Non-pigmented ciliary epithelial cell (primary cell): ENCODE measurements around the gene ABCA13.

ENCODE experiments used
- DNase-seq: peaks from one replicate; pipeline ENCODE4 v3.0.0-alpha.2; 2010; ENCODE audit warnings: low read depth

ABCA13 gene

GRCh38 chr7:48522692-48523091 is 351.4 kb downstream of the ABCA13 start:
- DNase-seq: no peak

- DNase-seq: no peak
Observed at GRCh38 chr7:48525736-48526732, 354.8 kb downstream of the ABCA13 start.

- DNase-seq: no peak
Observed at GRCh38 chr7:48528646-48529045, 357.4 kb downstream of the ABCA13 start.

- DNase-seq: no peak
Observed at GRCh38 chr7:48537561-48537960, 366.3 kb downstream of the ABCA13 start.

GRCh38 chr7:48540746-48541145 is 369.5 kb downstream of the ABCA13 start:
- DNase-seq: no peak

DNA sequence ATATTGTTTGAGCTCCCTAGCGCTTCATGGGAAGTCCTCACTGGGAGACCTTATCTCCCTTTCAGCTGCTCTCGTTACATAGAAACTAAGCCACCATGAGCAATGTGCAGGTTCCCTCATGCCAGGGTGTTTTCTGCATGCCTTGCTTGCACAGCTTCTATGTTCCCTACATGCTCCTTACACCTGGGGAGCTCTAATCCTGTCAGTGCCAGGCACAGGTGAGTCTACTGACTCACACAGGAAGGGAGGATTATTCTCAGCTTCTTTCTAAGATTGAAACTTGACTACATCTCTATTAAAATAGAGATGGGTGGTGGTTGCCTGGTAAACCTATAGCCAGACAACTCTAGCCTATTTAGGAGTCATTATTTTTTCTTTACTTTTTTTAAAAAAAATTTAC is 377.4 kb downstream of the ABCA13 start:
- DNase-seq: no peak

DNA sequence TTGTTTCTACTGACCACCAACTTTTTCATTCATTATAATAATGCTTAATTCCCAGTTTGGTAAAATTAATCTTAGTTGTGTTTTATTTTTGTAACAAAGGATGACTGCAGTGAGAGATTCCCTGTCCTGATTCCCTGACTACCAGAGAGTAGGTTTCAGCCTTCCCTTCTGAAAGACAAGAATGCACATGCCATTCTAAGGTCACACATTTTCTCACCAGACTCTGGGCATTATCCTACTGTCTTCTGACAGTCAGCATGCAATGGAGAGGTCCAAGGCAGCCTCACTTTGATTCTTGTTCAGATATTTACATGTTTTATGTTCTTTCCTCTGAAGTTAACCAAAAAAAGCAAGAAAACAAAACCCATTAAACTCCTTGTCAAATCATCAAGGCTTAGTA is 380.4 kb downstream of the ABCA13 start:
- no peak for DNase-seq

GRCh38 chr7:48563334-48563733 is 392.1 kb downstream of the ABCA13 start:
- no peak for DNase-seq

- no peak for DNase-seq
Observed at GRCh38 chr7:48575516-48575915, 404.3 kb downstream of the ABCA13 start.

DNA sequence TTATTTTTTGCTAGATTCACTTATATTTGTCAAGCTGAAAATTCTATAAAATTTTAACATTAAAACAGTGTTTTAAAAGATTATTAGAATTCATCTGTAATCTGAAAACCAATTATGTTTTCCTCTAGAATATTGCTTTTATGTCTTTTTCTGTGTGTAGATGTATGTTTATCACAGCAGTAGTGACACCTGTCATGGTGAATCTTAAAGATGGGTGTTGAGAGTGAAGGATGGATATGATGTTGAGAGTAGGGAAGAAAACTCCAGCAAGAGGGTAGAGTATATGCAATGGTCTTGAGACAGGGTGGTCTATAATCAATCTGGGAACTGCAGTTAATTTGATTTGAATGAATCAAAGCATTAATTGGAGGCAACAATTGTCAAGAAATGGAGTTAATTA is 416.2 kb downstream of the ABCA13 start:
- DNase-seq: no peak

DNA sequence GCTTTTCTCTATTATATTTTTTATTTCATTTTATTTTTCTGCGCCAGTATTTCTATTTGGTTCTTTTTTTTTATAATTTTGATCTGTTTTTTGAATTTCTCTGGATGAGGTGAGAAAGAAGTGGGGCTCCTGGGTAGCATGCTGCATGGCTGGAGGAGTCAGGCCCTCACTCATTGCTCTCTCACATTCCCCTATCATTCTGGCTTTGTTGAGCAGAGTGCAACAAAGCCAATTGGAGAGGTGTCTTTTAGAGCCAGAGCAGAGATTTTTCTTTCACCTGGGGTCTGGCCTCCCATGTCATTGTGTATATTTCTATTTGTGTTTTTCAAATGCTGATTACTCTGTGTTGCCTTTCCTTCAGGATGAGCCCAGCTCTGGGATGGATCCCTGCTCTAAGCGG is 423.1 kb downstream of the ABCA13 start:
- DNase-seq: no peak

DNA sequence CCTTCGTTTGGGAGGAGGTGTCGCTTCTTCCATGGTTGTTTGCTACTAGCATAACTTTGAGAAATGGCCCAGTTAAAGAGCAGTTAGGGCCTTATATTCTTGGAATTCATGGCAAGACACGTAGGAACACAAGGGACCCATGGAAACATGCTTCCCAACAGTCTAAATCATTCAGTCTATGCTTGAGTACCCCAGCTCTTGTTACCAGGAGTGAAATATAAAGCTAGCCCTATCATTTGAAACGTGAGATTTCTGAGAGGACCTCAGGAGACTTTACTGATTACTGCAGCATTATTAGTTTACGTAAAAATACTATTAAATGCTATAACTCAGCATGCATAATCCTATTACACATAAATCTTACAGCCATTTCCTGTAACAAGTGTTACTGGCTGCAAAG is 424.5 kb downstream of the ABCA13 start:
- DNase-seq: no peak

GRCh38 chr7:48610705-48611104 is 439.4 kb downstream of the ABCA13 start:
- DNase-seq: no peak

DNA sequence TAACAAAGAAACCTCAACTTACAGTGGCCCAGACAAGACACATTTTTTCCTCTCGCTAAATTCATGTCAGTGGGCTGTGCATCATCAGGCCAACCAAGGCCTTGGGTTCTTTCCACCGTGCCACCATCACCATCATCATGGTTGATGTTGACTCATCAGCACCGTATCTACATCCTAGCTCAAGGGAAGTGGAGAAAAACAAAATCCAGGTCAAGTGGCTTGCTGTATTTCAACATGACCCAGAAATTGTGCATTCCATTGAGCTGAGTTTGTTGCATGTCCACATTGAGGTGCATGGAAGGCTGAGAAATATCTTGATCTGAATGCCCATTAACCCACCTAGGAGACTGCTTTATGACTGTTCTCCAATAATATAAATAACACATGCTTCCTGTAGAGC is 440.7 kb downstream of the ABCA13 start:
- DNase-seq: peak; percentile 36

DNA sequence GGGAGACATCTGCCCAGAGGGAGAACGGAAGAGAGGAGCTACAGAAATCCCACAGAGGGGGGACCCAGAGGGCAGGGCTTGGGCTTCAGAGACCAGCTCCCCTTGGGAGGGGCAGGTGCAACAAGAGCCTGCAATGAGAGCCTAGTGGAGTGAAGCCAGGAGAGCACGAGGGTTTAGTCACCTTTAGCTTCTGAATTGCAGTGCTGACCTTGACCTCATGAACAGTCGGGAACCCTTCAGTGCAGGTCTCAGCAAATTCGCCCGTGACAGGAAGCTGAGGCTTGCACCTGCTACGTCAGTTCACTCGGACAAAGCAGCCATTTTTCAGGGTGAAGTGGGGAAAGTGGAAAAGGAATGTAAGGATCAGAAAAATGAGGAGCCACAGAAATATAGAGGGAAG is 446.2 kb downstream of the ABCA13 start:
- no peak for DNase-seq

DNA sequence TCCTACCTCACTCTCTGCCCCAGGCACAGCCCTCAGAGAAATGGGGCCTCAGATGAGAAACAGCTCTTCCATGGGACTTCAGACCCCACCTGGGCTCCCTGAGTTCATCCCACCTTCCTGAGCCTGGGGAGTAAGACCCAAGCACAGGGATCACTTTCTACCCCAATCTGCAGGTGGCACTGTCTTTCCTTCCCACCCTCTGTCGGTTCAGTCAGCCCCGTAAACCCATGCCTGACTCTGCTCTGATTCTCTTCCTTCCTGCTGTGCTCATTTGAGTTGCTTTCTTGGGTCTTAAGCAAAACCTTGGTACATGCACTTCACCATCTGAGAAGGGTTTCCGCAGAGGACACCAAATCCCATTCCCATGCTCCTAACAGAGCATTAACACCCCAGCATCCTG is 446.7 kb downstream of the ABCA13 start:
- no peak for DNase-seq

DNA sequence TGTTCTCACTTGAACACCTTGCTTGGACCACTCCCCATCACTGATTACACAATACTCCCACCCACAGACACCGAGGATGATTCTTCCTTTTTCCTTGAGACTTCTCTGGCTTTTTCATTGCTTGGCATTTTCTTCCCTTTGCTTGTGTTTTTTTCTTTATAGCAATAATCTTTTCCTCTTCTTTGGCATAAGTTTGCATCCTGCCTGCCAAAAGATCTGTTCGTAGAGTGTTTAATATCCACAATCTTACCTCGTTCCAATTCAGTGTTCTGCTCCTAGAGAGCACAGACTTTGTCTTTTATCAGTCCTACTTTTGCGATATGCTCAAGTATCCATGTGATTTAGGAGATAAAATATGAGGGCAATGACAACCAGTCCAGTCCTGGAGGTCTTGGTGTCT is 449.8 kb downstream of the ABCA13 start:
- no peak for DNase-seq

GRCh38 chr7:48627164-48627563 is 455.9 kb downstream of the ABCA13 start:
- DNase-seq: no peak

DNA sequence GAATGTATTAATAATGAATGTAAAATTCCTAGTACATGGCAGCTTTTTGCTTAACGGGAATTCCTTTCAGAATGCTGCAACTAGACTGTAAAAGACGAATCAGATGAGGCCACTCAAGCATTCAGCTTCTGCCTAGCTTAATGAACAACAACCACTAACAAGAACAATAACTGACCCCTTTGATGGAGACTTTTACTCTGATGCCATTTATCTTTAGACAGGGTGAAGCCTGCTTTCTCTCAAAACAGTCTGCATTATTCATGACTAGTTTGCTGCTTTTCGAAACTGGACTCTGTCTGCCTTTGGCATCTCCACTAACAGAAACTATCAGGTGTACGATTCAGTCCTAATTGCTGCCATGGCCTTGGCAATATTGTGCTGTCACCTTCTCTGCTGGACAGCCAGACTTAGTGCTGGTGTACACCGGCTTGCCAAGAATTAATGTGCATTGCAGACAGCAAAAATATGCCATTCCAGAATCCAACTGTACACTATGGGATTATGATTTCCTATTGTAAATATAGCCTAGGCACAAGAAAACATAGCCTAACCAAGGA is 457.6 kb downstream of the ABCA13 start:
- DNase-seq: no peak

DNA sequence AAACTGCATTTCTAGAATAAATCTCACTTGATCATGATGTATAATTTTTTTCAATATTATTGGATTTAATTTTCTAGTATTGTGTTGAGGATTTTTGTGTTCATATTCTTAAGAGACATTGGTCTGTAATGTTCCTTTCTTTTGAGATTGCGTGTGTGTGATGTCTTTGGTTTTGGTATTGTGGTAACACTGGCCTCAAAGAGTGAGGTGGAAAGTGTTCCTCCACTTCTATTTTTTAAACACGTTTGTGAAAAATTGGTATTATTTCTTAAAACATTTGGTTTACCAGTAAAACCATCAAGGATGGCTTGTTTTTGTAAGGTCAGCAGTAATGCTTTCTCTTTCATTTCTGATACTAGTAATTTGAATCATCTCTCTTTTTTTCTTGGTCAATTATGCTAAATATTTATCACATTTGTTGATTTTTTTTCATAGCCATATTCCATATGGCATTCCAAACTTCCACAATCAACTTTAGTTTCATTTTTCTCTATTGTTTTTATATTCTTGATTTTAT is 462.9 kb downstream of the ABCA13 start:
- DNase-seq: no peak

DNA sequence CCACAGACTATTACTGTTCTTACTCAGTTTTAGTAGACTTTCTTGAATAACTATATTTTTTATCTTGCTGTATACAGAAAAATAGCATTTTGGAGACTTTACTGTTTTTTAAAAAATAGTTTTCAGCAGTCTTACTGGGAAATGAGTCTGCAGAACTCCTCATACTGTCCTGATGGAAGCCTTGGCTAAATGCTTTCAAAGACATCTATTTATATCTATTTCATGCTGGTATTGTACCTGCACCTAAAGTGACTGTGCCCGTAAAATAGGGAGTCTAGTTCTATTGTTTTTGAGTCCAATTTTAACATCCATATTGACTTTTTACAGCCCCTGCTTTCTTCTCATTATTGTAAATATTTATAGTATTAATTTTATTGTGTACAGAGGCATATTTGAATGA is 464.5 kb downstream of the ABCA13 start:
- DNase-seq: no peak

DNA sequence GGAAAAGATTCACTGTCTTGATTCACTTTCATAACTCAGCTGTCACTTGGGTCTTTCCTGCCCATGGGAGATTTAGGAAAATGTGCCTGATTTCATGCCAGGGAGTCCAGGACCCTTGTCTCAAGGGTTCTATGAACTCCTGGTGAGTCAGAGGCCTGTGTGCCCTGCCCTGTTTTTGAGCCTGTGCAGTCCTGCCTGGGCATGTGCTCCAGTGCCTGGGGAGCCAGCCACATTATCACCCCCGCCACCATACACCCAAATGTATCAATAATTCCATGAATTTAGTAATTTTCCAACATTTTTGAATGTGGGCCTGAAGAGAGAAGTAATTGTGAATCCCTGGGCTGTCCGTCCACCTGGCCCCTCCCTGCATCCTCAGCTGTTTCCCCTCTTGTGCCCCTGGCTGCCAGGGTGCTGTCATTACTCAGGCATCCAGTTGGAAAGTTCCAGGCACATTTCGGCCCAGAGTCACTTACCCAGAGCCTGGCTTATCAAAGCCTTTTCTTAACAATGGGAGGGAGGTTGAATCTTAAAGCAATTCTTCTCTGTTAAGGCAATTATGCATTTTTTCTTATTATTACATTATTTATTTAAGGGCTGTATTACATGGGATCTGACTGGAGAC is 465.2 kb downstream of the ABCA13 start:
- DNase-seq: no peak

DNA sequence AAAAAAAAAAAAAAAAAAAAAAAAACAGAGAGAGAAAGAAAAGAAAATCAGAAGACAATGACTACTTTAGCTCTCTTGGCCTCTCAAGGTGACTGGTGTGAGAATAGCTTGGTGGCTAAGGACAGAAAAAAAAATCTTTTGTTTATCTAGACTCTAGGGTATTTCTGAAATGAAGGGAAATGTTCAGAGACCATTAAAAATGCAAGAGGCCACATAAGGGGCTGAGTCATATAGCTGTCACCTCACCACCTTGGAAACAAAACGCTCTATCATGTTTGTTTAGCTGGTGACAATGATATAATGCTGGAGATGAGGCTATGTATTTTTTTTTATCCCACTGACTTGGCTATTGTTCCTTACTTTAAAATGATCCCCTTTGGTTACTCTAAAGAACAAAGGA is 466.1 kb downstream of the ABCA13 start:
- DNase-seq: no peak
